Nephron progenitor cell (in vitro differentiated cells): ENCODE results near the gene GJA4.

Experiments
- DNase-seq: peaks from one replicate; pipeline ENCODE4 v3.0.0; 2021
- H3K27ac Mint-ChIP-seq: 2 replicates; pipeline ENCODE4 v1.8.0; 2021; ENCODE audit warnings: mild to moderate bottlenecking, moderate library complexity, mixed read lengths
- H3K27me3 Mint-ChIP-seq: 2 replicates; pipeline ENCODE4 v1.8.0; 2021; ENCODE audit warnings: mild to moderate bottlenecking, low read depth, mixed read lengths; ENCODE audit not compliant: poor library complexity
- H3K36me3 Mint-ChIP-seq: 2 replicates; pipeline ENCODE4 v1.8.0; 2021; ENCODE audit warnings: low read depth, mixed read lengths
- H3K4me1 Mint-ChIP-seq: 2 replicates; pipeline ENCODE4 v1.8.0; 2021; ENCODE audit warnings: mixed read lengths
- H3K4me3 Mint-ChIP-seq: 2 replicates; pipeline ENCODE4 v1.8.0; 2021; ENCODE audit warnings: mild to moderate bottlenecking, moderate library complexity, mixed read lengths
- H3K9me3 Mint-ChIP-seq: 2 replicates; pipeline ENCODE4 v1.8.0; 2021; ENCODE audit warnings: mild to moderate bottlenecking, moderate library complexity, mixed read lengths
- CTCF ChIP-seq: fragments of 200-600 bp; sonication (generic); IDR thresholded peaks from 2 replicates; pipeline ENCODE4 v1.5.0; 2021; ENCODE audit warnings: antibody characterized with exemption

GJA4 gene

GRCh38 chr1:34787461-34788420 is 5.1 kb upstream of the GJA4 start:
- no peak for DNase-seq
- Mint-ChIP-seq H3K27me3 (peaks cover 82% of the 10 kb centered on the region), H3K4me1 (peaks cover 8% of the 10 kb centered on the region), H3K9me3 (no peaks in the 10 kb centered on the region), H3K27ac (no peak overlapping the region), H3K4me3 (no peak overlapping the region), H3K36me3 (no peaks in the 10 kb centered on the region)
- TF ChIP-seq CTCF, result no peak

- no peak overlapping the region for H3K27ac Mint-ChIP-seq
- no peak for DNase-seq
- H3K4me1 Mint-ChIP-seq, result peaks cover 9% of the 10 kb centered on the region
- no peaks in the 10 kb centered on the region for H3K9me3 Mint-ChIP-seq
- no peak overlapping the region for H3K4me3 Mint-ChIP-seq
- TF ChIP-seq CTCF, result no peak
- no peaks in the 10 kb centered on the region for H3K36me3 Mint-ChIP-seq
- H3K27me3 Mint-ChIP-seq, result peaks cover 81% of the 10 kb centered on the region
Measured at GRCh38 chr1:34790985-34791384, 1.8 kb upstream of the GJA4 start.

- Mint-ChIP-seq H3K27me3 (peaks cover 83% of the 10 kb centered on the region), H3K4me3 (peak overlapping the region; percentile 58), H3K4me1 (peaks cover 22% of the 10 kb centered on the region)
Measured at GRCh38 chr1:34792424-34792823, 375 bp upstream of the GJA4 start.

DNA sequence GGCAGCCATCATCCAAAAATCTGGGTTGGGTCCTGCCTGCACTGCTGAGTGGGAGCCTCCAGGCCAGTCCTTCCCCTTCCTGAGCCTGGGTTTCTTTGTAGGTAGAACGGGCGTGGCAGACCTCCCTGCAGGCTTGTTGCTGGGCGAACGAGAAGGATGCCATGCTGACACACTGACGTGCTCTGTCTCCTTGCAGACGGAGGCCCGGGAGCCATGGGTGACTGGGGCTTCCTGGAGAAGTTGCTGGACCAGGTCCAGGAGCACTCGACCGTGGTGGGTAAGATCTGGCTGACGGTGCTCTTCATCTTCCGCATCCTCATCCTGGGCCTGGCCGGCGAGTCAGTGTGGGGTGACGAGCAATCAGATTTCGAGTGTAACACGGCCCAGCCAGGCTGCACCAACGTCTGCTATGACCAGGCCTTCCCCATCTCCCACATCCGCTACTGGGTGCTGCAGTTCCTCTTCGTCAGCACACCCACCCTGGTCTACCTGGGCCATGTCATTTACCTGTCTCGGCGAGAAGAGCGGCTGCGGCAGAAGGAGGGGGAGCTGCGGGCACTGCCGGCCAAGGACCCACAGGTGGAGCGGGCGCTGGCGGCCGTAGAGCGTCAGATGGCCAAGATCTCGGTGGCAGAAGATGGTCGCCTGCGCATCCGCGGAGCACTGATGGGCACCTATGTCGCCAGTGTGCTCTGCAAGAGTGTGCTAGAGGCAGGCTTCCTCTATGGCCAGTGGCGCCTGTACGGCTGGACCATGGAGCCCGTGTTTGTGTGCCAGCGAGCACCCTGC is 1.4 kb downstream of the GJA4 start:
- Mint-ChIP-seq H3K27ac (no peak overlapping the region), H3K36me3 (no peaks in the 10 kb centered on the region), H3K4me3 (no peak overlapping the region), H3K4me1 (peaks cover 22% of the 10 kb centered on the region), H3K27me3 (peaks cover 77% of the 10 kb centered on the region), H3K9me3 (no peaks in the 10 kb centered on the region)
- TF ChIP-seq CTCF, result no peak
- no peak for DNase-seq

More at GRCh38 chr1:34792424-34792823, 375 bp upstream of the GJA4 start:
- TF ChIP-seq CTCF, result no peak
- Mint-ChIP-seq H3K9me3 (no peaks in the 10 kb centered on the region), H3K36me3 (no peaks in the 10 kb centered on the region), H3K27ac (no peak overlapping the region)
- DNase-seq, result no peak

DNA sequence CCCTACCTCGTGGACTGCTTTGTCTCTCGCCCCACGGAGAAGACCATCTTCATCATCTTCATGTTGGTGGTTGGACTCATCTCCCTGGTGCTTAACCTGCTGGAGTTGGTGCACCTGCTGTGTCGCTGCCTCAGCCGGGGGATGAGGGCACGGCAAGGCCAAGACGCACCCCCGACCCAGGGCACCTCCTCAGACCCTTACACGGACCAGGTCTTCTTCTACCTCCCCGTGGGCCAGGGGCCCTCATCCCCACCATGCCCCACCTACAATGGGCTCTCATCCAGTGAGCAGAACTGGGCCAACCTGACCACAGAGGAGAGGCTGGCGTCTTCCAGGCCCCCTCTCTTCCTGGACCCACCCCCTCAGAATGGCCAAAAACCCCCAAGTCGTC is 2.0 kb downstream of the GJA4 start:
- no peak for DNase-seq
- Mint-ChIP-seq H3K4me3 (no peak overlapping the region), H3K4me1 (peaks cover 22% of the 10 kb centered on the region), H3K36me3 (no peaks in the 10 kb centered on the region), H3K9me3 (no peaks in the 10 kb centered on the region), H3K27ac (no peak overlapping the region), H3K27me3 (peaks cover 73% of the 10 kb centered on the region)
- no peak for TF ChIP-seq CTCF
